ENCODE measurements around the gene TNFRSF21. TPM values are rescaled to one million over a fixed set of nuclear protein-coding genes. Genes with fewer than 3 reads are reported as not detected.

The TNFRSF21 gene
- total and polyA plus RNA-seq, 9 of the 15 experiments (the other 6 are each of a cell fraction or from before 2014, with no cell fraction given): 0.63 to 5.7 (median 2.2) TPM

GRCh38 chr6:47275640-47276039 lies 34.1 kb downstream of the TNFRSF21 start:
- POLR2A ChIA-PET: no interaction called here
- Histone ChIP-seq H3K4me3 (no peak overlapping the region), H3K27me3 (ENCODE audit: control insufficient read depth in 2 of 2, insufficient read depth in 2 of 2, low read length in 2 of 2) (no peaks in the 10 kb centered on the region), H3K79me2 (ENCODE audit: control insufficient read depth, insufficient read depth, low read length) (no peaks in the 10 kb centered on the region), H3K27ac (ENCODE audit: extremely low read depth, low read depth, low read length) (no peak overlapping the region), H3K4me1 (replicated peaks in 1 of 2; ENCODE audit: control insufficient read depth in 2 of 2, insufficient read depth in 2 of 2, low read length in 2 of 2) (no peaks in the 10 kb centered on the region), H3K4me2 (ENCODE audit: insufficient read depth, low read length) (no peak overlapping the region), H2AFZ (ENCODE audit: low read depth, low read length) (no peak overlapping the region), H3K9me1 (ENCODE audit: control insufficient read depth, insufficient read depth, low read length) (no peaks in the 10 kb centered on the region), H3K9me3 (replicated peaks; ENCODE audit: control insufficient read depth, insufficient read depth, low read depth, low read length) (no peaks in the 10 kb centered on the region), H3K9ac (ENCODE audit: insufficient read depth in 1 of 2, low read depth in 2 of 2, low read length in 2 of 2) (no peak overlapping the region), H4K20me1 (replicated peaks; ENCODE audit: control insufficient read depth, insufficient read depth, low read length) (no peaks in the 10 kb centered on the region), H3K36me3 (ENCODE audit: control insufficient read depth, insufficient read depth, low read length) (no peaks in the 10 kb centered on the region)
- CTCF ChIA-PET (ENCODE audit: low intra/inter-chr PET ratio): no interaction called here
- intact Hi-C loops (cut with micrococcal nuclease) (no loop called here), in situ Hi-C loops (cut with MboI) (no loop called here)
- DNase-seq (ENCODE audit: extremely low read depth in 1 of 4, low spot score in 3 of 4) (no peak), ATAC-seq (no peak), FAIRE-seq (no peak)
- no TSS peak for BruUV-seq (replicated peaks)
- 21% methylated on average over 2 of the region's 2 CpGs for WGBS (ENCODE audit: insufficient coverage, low coverage, missing lambda C conversion rate)
- TF ChIP-seq CUX1 (CRISPR knock-in tag; IDR thresholded peaks at IDR 0.05) (no peak), NR0B1 (IDR thresholded peaks at IDR 0.05; ENCODE audit: partially characterized antibody) (no peak), ESRRA (IDR thresholded peaks at IDR 0.05; ENCODE audit: borderline replicate concordance, low read depth) (no peak), COPS2 (conservative IDR thresholded peaks at IDR 0.05) (no peak), ELF4 (CRISPR knock-in tag; IDR thresholded peaks at IDR 0.05) (no peak), PRPF4 (IDR thresholded peaks at IDR 0.05; ENCODE audit: insufficient read depth, low read depth, low read length, poor library complexity, severe bottlenecking) (no peak), AFF1 (IDR thresholded peaks at IDR 0.05; ENCODE audit: low read depth in 1 of 2, partially characterized antibody in 2 of 2) (no peak), CCNT2 (IDR thresholded peaks at IDR 0.05; ENCODE audit: borderline replicate concordance, extremely low read depth, insufficient read length, low read depth, low read length) (no peak), SIX5 (IDR thresholded peaks at IDR 0.05; ENCODE audit: borderline replicate concordance in 1 of 2, insufficient read depth in 1 of 2, low read depth in 1 of 2, low read length in 2 of 2) (no peak)
